Caco-2 (cell line): ENCODE measurements around the gene AIDA. TPM values are rescaled to one million over a fixed set of nuclear protein-coding genes. Genes with fewer than 3 reads are reported as not detected.

Experiments
- BruUV-seq: library from RNA; stranded (reverse); fragments of 400-500 nt; replicated peaks from 2 replicates; lab custom pipeline; 2021; lab: Mats Ljungman, UMichigan
- CTCF ChIA-PET: fragments of 300-600 bp; sonication (Branson Sonifier 250); formaldehyde crosslinking; loops from one replicate; lab custom pipeline; 2022; ENCODE audit warnings: antibody characterized with exemption; lab: Charles Lee
- POLR2A ChIA-PET: fragments of 300-600 bp; sonication (Branson Sonifier 250); formaldehyde crosslinking; loops from one replicate; lab custom pipeline; 2022; ENCODE audit warnings: antibody characterized with exemption; lab: Charles Lee
- DNase-seq, 2 experiments: peaks; one replicate each; pipeline versions ENCODE4 v3.0.0 to v3.0.0-alpha.2; 2020 to 2022
- H3K27me3 ChIP-seq: replicated peaks from 2 replicates; pipeline ENCODE4 v1.6.0; 2011; ENCODE audit warnings: low read length; ENCODE audit not compliant: control insufficient read depth, insufficient read depth
- H3K36me3 ChIP-seq: 2 replicates; pipeline ENCODE4 v1.5.1; 2011; ENCODE audit warnings: low read length; ENCODE audit not compliant: control insufficient read depth, insufficient read depth
- H3K4me1 ChIP-seq: fragments of 250-450 bp; sonication (Bioruptor Pico); 2 replicates; pipeline ENCODE4 v1.5.1; 2020; ENCODE audit warnings: mild to moderate bottlenecking
- H3K4me3 ChIP-seq: 2 replicates; pipeline ENCODE4 v1.5.1; 2011; ENCODE audit warnings: low read depth, mild to moderate bottlenecking, control low read depth, low read length
- H3K9me3 ChIP-seq: fragments of 250-450 bp; sonication (Bioruptor Pico); 2 replicates; pipeline ENCODE4 v1.5.1; 2020; ENCODE audit warnings: mild to moderate bottlenecking, moderate library complexity
- H3K27ac Mint-ChIP-seq: one replicate; pipeline ENCODE4 v1.8.0; 2022; ENCODE audit warnings: mixed read lengths; ENCODE audit not compliant: unreplicated experiment
- H3K27me3 Mint-ChIP-seq: one replicate; pipeline ENCODE4 v1.8.0; 2022; ENCODE audit warnings: mixed read lengths; ENCODE audit not compliant: insufficient read depth, unreplicated experiment
- H3K36me3 Mint-ChIP-seq: one replicate; pipeline ENCODE4 v1.8.0; 2022; ENCODE audit warnings: mild to moderate bottlenecking, mixed read lengths; ENCODE audit not compliant: insufficient read depth, unreplicated experiment
- H3K4me1 Mint-ChIP-seq: one replicate; pipeline ENCODE4 v1.8.0; 2022; ENCODE audit warnings: low read depth, mixed read lengths; ENCODE audit not compliant: unreplicated experiment
- H3K4me3 Mint-ChIP-seq: one replicate; pipeline ENCODE4 v1.8.0; 2022; ENCODE audit warnings: mild to moderate bottlenecking, moderate library complexity, mixed read lengths; ENCODE audit not compliant: unreplicated experiment
- H3K9me3 Mint-ChIP-seq: one replicate; pipeline ENCODE4 v1.8.0; 2022; ENCODE audit warnings: mixed read lengths; ENCODE audit not compliant: unreplicated experiment
- CTCF ChIP-seq, 2 experiments: fragments of 200-600 bp in 1 of 2; IDR thresholded peaks; 1 replicate in 1 of 2; 2 replicates in 1 of 2; pipeline versions ENCODE4 v1.5.1 to v1.8.0; 2011 to 2022; ENCODE audit warnings: antibody characterized with exemption in 1 of 2, control low read depth in 1 of 2, inconsistent platforms in 1 of 2, low read depth in 1 of 2, low read length in 1 of 2, mild to moderate bottlenecking in 1 of 2, moderate library complexity in 1 of 2; ENCODE audit not compliant: insufficient read depth in 1 of 2, severe bottlenecking in 1 of 2, unreplicated experiment in 1 of 2
- intact Hi-C: fragments of 100-400 bp; cut with micrococcal nuclease; formaldehyde crosslinking; loops from one replicate; pipeline ENCODE4 v1.10.0; 2022; ENCODE audit not compliant: unreplicated experiment
- total RNA-seq: library from RNA; stranded (reverse); gene quantifications from 2 replicates; pipeline ENCODE4 v1.2.3, GENCODE V29; 2022

Gene AIDA
- total RNA-seq, 1 experiment from 2014 or later = 55.1 TPM

GRCh38 chr1:222697826-222698225 is 14.5 kb downstream of the AIDA start:
- Histone ChIP-seq H3K4me1 (0 out of 2 replicates have a peak, but pooled peaks cover 8% of the 10 kb centered on the region), H3K4me3 (no peak overlapping the region), H3K36me3 (no peaks in the 10 kb centered on the region), H3K9me3 (no peaks in the 10 kb centered on the region), H3K27me3 (no peaks in the 10 kb centered on the region)
- Mint-ChIP-seq H3K9me3 (no peaks in the 10 kb centered on the region), H3K27ac (no peak overlapping the region), H3K36me3 (peaks cover 11% of the 10 kb centered on the region), H3K4me1 (peaks cover 7% of the 10 kb centered on the region), H3K4me3 (no peak overlapping the region), H3K27me3 (no peaks in the 10 kb centered on the region)
- no peak for DNase-seq
- CTCF ChIA-PET = no interaction called here
- BruUV-seq = no TSS peak
- no peak for TF ChIP-seq CTCF (IDR thresholded peaks at IDR 0.05; ENCODE audit: insufficient read depth in 1 of 2, low read depth in 1 of 2, low read length in 1 of 2, severe bottlenecking in 1 of 2, unreplicated experiment in 1 of 2)
- intact Hi-C loops = no loop called here
- POLR2A ChIA-PET = no interaction called here

DNA sequence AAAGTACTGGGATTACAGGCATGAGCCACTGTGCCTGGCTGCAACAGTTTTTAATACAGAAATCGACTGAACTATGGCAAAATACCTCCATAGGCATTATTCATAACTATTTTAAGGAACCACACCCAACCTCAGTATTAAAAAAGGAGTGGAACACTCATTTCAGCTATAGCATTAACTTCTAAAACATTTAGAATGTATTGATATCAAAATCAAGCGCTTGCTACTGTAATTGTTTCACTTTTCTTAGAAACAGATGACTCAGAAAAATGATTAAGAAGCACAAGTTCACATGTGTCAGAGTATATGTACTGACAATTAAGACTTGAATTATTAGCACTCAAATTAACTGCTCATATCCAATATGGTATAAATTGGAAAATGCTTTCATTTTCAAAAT is 15.1 kb downstream of the AIDA start:
- TF ChIP-seq CTCF (IDR thresholded peaks at IDR 0.05; ENCODE audit: insufficient read depth in 1 of 2, low read depth in 1 of 2, low read length in 1 of 2, severe bottlenecking in 1 of 2, unreplicated experiment in 1 of 2) = no peak
- no peak overlapping the region for H3K4me3 Mint-ChIP-seq
- Histone ChIP-seq H3K4me3 (no peak overlapping the region), H3K9me3 (no peaks in the 10 kb centered on the region), H3K27me3 (no peaks in the 10 kb centered on the region), H3K36me3 (no peaks in the 10 kb centered on the region), H3K4me1 (0 out of 2 replicates have a peak, but pooled peaks cover 3% of the 10 kb centered on the region)
- CTCF ChIA-PET = no interaction called here
- H3K27ac Mint-ChIP-seq = no peak overlapping the region
- no TSS peak for BruUV-seq
- POLR2A ChIA-PET = no interaction called here
- H3K9me3 Mint-ChIP-seq = no peaks in the 10 kb centered on the region
- intact Hi-C loops = no loop called here
- H3K4me1 Mint-ChIP-seq = peaks cover under 1% of the 10 kb centered on the region
- no peak for DNase-seq
- no peaks in the 10 kb centered on the region for H3K27me3 Mint-ChIP-seq
- peaks cover 11% of the 10 kb centered on the region for H3K36me3 Mint-ChIP-seq

- Mint-ChIP-seq H3K9me3 (no peaks in the 10 kb centered on the region), H3K4me3 (no peak overlapping the region), H3K27ac (no peak overlapping the region), H3K4me1 (no peaks in the 10 kb centered on the region), H3K27me3 (no peaks in the 10 kb centered on the region), H3K36me3 (peaks cover 11% of the 10 kb centered on the region)
- Histone ChIP-seq H3K36me3 (no peaks in the 10 kb centered on the region), H3K27me3 (no peaks in the 10 kb centered on the region), H3K4me3 (no peak overlapping the region), H3K4me1 (no peaks in the 10 kb centered on the region), H3K9me3 (no peaks in the 10 kb centered on the region)
- ChIA-PET POLR2A (no interaction called here), CTCF (no interaction called here)
- intact Hi-C loops = no loop called here
- no peak for TF ChIP-seq CTCF (IDR thresholded peaks at IDR 0.05; ENCODE audit: insufficient read depth in 1 of 2, low read depth in 1 of 2, low read length in 1 of 2, severe bottlenecking in 1 of 2, unreplicated experiment in 1 of 2)
- no peak for DNase-seq
- no TSS peak for BruUV-seq
Measured at GRCh38 chr1:222696741-222697140, 15.6 kb downstream of the AIDA start.
